ENCODE measurements around the gene ENTPD5. TPM values are rescaled to one million over a fixed set of nuclear protein-coding genes. Genes with fewer than 3 reads are reported as not detected.

Gene ENTPD5, protein sequence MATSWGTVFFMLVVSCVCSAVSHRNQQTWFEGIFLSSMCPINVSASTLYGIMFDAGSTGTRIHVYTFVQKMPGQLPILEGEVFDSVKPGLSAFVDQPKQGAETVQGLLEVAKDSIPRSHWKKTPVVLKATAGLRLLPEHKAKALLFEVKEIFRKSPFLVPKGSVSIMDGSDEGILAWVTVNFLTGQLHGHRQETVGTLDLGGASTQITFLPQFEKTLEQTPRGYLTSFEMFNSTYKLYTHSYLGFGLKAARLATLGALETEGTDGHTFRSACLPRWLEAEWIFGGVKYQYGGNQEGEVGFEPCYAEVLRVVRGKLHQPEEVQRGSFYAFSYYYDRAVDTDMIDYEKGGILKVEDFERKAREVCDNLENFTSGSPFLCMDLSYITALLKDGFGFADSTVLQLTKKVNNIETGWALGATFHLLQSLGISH
- total RNA-seq = 1 to 10 TPM; 8.0 to 8.2 TPM
- long read RNA-seq, partial matches to known transcripts = 1 of 8 reads
- long read RNA-seq, other reads (novel, unspliced or antisense) = 7 of 8 reads

DNA sequence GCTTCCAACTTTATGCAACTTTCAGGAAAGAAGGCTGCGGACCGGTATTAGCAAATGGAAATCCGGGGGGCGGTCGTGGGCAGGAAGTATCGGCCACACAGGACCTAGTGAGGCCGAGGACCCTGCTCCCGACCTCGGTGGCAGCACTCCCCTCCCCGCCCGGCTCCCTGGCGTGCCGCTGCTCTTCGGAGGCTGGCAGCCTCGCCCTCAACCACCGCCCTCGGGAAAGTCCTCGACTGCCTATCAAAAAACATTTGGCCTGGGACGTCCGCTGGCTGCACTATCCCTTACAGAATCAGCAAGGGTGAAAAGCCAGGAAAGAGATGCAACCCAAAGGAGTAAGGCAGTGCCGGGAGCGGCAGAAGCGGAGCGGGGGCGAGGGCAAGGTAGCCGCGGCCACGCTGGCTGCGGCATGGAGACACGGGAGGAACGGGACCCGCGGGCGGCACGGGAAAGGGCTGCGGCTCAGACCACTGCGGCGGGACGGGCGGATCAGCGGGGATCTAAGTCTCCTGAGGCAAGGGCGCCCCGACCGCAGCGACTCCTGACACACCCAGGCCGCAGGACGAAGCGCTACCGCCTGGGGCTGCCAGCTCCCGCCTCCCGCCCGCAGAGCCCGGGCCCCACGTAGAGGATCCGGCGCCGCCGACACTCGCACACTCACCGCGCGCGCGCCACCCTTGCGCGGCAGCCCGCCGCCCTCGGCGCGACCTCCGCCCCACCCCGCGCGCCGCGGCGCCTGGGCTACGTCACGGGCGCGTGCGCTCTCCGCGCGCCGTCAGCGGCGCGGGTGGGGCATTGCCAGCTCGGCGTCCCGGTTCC lies at the start of gene ENTPD5, which contains the start of gene BBOF1:
ENTPD5 (minus strand) TSS at position 703 of the 822 bp plus-strand sequence. CDS start 31,186 bp downstream, outside the sequence.
BBOF1 (plus strand) TSS at position 764 of the 822 bp plus-strand sequence. CDS start 130 bp downstream, outside the sequence.
- intact Hi-C loops (cut with DNase I) = no loop called here
- DNase-seq (peak; percentile 89), ATAC-seq (peak; percentile 99)

DNA sequence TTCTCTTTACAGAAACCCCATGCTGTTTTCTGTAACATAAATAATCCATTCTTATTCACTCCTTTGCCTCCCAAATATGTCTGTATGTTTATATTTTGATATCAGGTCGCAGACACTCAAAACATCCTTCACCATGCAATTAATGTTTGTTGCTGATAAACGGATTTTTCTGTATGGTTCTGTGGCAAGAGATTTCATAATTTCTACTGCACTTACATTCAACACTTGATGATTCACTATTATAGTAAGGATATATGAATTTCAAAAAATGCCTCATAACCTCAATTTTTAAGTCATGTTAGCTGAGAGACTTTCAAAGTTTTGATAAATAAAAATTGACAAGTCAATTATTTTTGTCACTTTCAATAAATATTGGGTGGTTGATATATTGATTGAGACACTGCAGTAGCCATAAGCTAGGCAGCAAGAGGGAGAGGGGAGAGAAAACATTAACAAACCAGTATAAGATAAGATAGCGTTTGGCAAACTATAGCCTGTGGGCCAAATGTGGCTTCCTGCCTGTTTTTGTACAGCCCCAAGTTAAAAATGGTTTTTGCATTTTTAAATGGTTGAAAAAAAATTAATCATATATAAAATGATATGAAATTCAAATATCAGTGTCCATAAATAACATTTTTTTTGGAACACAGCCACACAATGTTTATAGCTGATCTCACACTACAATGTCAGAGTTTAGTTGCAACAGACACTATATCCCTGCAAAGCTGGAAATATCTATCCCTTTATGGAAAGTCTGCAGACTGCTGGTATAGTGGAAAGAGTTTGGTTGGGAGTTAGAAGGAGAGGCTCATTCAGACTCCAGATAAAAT lies 46.9 kb upstream of the ENTPD5 start:
- no peak for ATAC-seq
- intact Hi-C loops (cut with DNase I) = no loop called here
- DNase-seq = no peak

DNA sequence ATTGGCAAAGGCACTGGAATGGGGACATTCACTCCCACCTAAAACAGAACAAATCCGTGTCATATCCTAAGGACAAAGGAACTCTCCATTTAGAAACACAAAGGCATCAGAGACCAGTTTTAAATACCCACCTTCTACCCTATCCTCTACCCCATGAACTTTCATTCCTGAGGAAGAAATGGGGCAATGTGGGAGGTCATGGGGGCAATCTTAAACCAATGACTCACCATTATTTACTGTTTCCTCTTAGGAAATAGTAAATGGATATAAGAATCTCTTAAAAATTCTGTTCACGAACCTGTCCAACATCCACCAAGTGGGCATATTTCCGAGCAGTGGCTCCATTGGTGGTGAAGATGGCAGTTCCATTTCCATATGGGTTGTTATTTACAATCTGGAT lies 45.8 kb upstream of the ENTPD5 start:
- ATAC-seq (no peak), DNase-seq (no peak)

DNA sequence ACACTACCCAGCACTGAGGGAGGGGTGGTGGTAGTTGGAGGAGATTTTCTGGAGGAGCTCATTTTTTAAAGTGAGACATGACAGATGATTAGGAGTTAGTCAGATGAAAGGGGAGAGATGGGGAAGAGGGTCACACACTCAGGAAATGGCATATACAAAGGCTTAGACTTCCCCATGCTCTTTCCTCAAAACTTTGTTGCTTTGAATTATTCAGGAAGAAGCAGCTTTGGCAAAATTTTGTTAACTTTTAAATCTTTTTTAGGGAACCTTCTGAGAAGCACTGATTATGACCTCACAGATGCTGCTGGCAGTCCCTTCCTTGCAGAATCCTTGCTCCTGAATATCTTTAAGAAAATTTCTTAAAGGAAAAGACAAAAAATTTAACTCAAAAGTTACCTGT lies 45.3 kb upstream of the ENTPD5 start:
- intact Hi-C loops (cut with DNase I) = no loop called here
- ATAC-seq = no peak

More for the DNA sequence above, 45.8 kb upstream of the ENTPD5 start:
- intact Hi-C loops (cut with DNase I) = no loop called here

DNA sequence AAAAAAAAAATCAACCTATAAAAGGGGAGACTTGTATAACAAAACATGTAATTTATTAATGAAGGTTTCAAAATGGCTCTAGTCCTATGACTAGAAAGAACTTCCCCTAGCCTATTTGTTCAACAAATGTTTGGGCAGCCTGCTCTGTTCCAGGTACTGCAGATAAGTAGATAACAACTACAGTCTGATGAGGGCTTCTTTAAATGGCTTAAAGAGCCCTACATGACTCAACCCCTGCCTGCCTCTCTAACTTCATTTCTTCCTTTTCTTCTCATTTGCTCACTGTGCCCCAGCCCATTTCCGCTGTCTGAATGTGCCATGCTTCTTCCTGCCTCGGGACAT lies 43.7 kb upstream of the ENTPD5 start:
- intact Hi-C loops (cut with DNase I) = no loop called here
- ATAC-seq = no peak
- no peak for DNase-seq

More for the DNA sequence above, 45.3 kb upstream of the ENTPD5 start:
- DNase-seq = no peak

DNA sequence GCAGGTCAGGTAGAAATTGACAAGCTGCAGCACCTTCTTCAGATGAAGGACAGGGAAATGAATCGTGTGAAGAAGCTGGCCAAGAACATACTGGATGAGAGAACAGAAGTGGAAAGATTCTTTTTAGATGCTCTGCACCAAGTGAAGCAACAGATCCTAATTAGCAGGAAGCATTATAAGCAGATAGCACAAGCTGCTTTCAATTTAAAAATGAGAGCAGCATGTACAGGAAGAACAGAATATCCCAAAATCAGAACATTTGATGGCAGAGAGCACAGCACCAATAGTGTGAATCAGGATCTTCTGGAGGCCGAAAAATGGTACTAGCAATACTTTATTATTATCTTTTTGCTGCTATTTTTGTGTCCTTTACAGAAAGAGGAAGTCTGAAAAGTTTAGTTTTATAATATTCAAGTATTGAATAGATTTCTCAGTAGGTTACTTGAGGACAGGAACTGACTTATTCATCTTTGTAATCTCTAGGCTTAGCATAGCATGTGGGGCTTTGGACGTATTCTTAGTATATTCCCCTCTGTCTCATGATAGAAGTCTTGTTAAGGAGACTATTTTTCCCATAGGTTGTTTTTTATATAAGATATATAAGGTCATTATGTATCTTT lies 30.9 kb upstream of the ENTPD5 start:
- intact Hi-C loops (cut with DNase I) = no loop called here
- ATAC-seq = no peak

DNA sequence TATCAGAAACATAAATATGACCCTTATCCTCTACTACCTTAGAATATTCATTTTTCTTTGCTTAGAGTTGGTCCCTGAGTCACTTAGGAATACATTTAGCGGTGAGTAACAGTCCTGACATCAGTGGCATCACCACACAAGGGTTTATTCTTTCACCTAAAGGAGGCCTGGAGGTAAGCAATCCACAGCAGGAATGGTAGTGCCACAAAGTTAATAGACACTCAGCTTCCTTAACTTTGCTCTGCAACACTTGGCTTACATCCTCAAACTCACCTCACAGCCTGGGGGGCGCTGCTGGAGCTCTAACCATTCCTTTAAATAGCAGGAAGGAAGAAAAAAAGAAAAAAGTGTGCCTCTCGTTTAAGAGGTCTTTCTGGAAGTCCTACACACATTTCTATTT lies 29.2 kb upstream of the ENTPD5 start:
- intact Hi-C loops (cut with DNase I) = no loop called here
- ATAC-seq = no peak
- no peak for DNase-seq

More for the DNA sequence above, 30.9 kb upstream of the ENTPD5 start:
- no peak for DNase-seq

DNA sequence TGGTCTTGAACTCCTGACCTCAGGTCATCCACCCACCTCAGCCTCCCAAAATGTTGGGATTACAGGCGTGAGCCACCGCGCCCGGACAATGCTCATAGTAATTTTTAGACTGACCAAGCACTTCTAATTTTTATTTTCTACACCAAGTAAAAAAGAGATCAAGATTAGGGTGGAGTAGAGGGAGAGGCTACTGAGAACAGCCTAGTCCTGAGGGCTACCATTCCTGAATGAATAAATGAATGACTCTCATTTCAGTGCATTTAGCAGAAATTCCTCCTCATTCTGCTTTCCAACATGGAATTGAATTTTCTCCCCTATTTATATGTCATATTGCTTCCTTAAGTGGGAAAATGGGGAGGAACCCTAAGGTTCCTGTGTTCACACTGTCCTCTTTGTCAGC lies 26.4 kb upstream of the ENTPD5 start:
- intact Hi-C loops (cut with DNase I) = no loop called here
- ATAC-seq = no peak
- no peak for DNase-seq

DNA sequence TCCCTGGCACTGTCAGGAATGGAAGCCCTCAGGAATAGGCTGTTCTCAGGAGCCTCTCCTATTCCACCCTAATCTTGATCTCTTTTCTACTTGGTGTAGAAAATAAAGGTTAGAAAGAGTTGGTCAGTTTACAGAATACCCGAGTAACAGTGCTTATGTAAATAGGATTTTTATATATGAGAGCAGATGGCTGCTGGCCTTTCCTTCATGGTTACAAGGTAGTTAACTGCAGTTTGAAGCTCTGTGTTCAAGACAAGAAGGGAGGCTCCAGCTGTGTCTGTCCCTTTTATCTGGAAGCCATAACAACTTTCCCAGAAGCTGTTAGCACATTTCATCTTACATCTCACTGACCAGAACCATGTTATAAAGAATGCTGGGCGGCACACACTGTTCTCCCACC lies 23.2 kb upstream of the ENTPD5 start:
- ATAC-seq (no peak), DNase-seq (no peak)
- intact Hi-C loops (cut with DNase I) = no loop called here

DNA sequence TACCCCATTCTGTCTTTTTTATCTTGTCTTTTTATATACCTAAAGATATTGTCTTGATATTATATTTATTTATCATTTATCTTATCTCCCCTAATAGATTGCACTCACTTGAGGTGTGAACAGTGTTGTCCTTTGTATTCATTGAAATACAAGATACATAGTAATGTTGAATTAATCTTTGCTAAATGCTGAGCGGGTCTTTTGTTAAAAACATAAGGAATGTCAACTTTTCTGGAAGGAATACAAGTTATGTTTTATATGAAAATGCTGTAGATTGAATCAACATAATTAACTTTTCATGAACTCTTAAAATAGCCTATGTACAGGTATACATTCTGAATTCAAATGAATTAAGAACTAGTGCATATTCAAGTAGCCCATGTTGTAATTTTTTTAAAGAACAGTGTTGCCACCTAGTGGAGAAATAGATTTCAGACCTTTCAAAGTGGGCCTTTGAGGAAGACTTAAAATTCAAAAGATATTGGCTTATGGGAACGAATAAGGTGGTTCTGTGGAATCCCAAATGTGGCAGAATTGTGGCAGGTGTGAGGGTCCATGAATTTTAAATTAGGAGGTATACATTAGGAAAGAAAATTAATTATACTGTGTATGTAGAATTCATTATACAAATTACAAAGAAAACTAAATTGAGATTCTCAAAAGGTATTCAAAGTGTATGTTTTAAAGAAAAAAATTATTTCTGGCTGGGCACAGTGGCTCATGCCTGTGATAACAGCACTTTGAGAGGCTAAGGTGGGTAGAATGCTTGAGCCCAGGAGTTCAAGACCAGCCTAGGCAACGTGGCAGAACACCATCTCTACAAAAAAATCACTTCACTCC lies 19.2 kb upstream of the ENTPD5 start:
- intact Hi-C loops (cut with DNase I) = no loop called here
- no peak for DNase-seq
- ATAC-seq = no peak

DNA sequence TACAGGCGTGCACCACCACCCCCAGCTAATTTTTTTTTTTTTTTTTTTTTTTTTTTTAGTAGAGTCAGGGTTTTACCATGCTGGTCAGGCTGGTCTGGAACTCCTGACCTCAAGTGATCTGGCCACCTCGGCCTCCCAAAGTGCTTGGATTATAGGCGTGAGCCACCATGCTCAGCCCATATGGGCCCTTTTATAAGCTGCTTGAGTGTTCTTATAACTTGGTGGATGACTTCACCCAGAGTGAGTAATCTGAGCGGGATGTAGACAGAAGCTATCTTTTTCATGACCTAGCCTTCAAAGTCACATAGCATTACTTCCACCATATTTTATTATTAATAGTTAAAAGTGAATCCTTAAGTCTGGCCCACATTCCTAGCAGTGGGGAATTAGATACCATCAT lies 16.5 kb upstream of the ENTPD5 start:
- intact Hi-C loops (cut with DNase I) = no loop called here
- no peak for ATAC-seq
- DNase-seq = no peak

DNA sequence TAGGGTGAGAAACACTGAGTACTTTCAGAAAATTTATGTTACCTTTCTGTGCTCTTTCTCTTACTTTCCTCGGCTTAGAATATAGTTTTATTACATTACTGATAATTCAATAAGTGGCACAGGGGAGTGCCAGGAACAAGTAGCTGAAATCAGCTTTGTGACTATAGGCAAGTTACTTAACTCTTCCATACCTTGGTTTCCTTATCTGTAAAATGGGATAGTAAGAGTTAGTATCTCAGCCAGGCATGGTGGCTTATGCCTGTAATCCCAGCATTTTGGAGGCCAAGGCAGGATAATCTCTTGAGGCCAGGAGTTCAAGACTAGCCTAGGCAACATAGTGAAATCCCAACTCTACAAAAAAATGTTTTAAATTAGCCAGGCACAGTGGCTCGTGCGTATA lies 15.5 kb upstream of the ENTPD5 start:
- no peak for ATAC-seq
- intact Hi-C loops (cut with DNase I) = no loop called here
- DNase-seq = no peak

DNA sequence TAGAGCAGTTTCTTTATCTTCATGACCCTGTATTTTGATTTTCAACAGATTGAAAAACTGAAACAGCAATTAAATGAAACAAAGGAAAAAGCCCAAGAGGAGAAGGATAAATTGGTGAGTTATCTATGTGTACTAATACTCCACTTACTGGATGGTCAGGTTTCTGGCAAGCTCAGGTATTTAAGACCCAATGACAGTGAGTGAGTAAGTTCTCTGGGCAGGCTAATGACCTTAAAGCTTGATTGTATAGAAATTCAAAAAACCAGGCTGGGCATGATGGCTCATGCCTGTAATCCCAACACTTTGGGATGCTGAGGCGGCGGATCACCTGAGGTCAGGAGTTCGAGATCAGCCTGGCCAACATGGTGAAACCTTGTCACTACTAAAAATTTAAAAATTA lies 10.0 kb upstream of the ENTPD5 start:
- DNase-seq (no peak), ATAC-seq (no peak)
- intact Hi-C loops (cut with DNase I) = no loop called here

DNA sequence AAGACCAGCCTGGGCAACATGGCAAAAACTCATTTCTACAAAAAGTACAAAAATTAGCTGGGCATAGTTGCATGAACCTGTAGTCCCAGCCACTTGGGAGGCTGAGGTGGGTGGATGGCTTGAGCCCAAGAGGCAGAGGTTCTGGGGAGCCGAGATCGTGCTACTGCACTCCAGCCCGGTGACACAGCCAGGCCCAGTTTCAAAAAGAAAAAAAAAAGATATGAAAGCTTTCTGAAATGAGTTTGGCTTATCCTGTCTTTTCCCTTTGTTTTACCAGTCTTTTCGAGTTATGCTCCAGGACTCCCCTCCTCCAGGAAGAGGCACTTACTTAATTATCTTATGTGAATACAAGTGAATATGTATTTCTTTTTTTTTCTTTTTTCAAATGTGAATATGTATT lies 3.3 kb upstream of the ENTPD5 start:
- ATAC-seq (no peak), DNase-seq (no peak)
- intact Hi-C loops (cut with DNase I) = no loop called here

DNA sequence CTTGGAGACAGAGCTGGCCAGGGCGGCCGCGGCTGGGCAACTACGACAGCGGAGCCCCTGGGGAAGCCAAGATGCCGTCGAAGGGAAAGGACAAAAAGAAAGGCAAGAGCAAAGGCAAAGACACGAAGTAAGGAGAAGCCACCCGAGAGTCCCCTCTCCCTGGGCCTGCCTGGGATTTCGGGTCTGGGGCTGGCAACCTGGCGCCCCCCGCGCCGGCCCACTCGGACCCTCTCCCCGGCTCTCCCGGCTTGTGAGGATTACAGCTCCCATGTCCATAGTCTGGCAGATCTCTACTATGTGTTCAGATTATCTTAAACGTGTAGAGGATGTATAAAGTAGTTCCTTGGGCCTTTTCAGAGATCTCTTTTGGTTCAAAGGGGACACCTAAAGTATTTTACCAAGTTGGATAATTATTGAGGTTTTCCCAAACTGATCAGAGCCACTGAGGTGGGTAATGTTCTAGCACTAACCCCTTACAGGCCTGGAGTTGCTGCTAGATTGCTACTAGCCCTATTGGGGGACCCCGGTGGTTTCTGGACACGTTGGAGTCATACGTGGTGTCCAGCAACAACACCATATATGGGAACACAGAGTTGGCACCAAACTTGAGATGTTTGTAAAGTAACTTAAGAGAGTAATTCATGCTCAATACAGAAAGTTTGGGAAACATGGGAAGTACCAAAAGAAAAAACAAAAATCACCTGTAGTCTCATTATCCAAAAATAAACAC lies 485 bp upstream of the ENTPD5 start:
- DNase-seq = no peak
- intact Hi-C loops (cut with DNase I) = no loop called here
- ATAC-seq = peak in 1 of 2 donors; percentile 27

DNA sequence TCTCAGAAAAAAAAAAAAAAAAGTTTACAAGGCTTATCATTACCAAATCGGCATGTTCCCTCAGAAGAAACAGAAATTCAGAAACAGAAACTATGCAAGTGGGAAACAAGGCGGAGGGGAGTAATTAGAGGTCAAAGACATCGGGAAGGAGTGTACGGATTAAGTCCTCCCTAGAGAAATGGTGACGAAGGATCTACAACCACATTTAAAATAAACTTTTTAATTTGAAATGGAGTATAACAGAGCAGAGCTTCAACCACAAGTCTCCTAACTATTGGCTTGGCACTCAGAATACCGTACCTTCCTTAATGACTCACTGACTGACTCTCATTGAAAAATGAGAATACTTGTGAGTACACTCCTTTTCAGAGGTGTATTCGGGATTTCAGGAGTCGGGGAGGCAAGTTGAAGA lies 908 bp downstream of the ENTPD5 start:
- ATAC-seq = peak; percentile 2 to 63
- DNase-seq = no peak
- intact Hi-C loops (cut with DNase I) = no loop called here

DNA sequence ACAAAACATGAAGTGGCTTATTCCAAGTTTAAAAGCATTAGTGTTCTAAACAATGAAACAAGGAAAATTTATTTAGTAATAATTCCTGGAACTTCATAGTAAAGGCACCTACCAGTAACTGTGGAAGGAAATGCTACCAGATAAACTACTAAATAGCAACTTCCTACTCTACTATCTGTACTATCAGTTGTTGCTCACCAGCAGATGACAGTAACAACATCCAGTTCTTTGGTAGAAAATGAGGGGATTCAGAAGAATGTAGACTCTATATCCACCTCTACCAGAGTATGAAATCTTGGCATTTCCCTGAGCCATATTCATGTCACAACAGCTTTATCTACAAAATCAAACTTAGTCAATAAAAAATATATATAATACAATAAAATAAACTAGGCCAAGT lies 3.1 kb downstream of the ENTPD5 start:
- DNase-seq (no peak), ATAC-seq (no peak)
- intact Hi-C loops (cut with DNase I) = no loop called here

All from left cardiac atrium (tissue), 4 donors.